GM18517 (cell line): ENCODE measurements around the gene TRIM7.

Experiments
- ATAC-seq: cut with Tn5 transposase; IDR thresholded peaks from one replicate; pipeline ENCODE4 v1.9.1; 2021; ENCODE audit warnings: mild to moderate bottlenecking, moderate library complexity; ENCODE audit not compliant: unreplicated experiment

Gene TRIM7

DNA sequence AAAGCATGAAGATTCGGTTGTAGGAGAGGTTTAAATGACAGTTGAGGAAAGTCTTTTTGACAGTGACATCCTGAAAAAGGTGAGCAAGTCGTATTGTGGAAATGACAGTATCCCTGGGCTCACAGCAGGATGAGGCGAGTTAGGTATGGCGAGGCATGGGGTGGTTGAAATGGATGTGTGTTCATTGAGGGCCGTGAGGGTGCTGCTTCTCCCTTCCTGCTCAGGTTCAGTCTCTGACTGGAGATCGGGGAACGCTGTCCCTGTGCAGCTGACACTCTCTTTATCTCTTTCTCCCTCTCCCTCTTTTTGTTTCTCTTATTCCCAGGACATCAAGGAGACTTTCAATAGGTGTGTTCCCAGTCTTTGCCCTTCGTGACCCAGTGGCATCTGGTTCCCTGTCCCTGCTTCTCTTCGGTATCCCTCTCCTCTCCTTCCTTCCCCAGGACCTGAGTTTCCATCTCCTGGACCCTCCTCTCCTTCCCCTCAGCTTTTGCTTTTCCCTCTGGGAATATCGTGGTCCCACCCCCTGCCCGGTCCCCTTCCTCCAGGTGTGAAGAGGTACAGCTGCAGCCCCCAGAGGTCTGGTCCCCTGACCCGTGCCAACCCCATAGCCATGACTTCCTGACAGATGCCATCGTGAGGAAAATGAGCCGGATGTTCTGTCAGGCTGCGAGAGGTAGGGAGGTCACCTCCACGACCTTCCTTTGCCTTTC is 28.2 kb upstream of the TRIM7 start:
- ATAC-seq: no peak

DNA sequence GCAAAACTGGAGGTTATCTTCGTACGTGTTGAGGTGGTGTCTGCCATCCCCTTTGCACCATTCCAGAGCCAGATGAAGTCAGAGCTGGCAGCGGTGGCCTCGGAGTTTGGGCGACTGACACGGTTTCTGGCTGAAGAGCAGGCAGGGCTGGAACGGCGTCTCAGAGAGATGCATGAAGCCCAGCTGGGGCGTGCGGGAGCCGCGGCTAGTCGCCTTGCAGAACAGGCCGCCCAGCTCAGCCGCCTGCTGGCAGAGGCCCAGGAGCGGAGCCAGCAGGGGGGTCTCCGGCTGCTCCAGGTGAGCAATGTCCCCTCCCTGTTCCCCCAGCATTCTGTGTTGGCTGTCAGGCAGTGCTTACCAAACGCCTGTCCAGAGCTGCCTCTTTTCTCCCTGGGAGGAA is 27.6 kb upstream of the TRIM7 start:
- ATAC-seq: no peak

- no peak for ATAC-seq
Measured at GRCh38 chr5:181231432-181231831, 26.4 kb upstream of the TRIM7 start.

- ATAC-seq: no peak
Measured at GRCh38 chr5:181230551-181230950, 25.6 kb upstream of the TRIM7 start.

- no peak for ATAC-seq
Measured at GRCh38 chr5:181229996-181230395, 25.0 kb upstream of the TRIM7 start.

- ATAC-seq: no peak
Measured at GRCh38 chr5:181224390-181225229, 19.6 kb upstream of the TRIM7 start.

DNA sequence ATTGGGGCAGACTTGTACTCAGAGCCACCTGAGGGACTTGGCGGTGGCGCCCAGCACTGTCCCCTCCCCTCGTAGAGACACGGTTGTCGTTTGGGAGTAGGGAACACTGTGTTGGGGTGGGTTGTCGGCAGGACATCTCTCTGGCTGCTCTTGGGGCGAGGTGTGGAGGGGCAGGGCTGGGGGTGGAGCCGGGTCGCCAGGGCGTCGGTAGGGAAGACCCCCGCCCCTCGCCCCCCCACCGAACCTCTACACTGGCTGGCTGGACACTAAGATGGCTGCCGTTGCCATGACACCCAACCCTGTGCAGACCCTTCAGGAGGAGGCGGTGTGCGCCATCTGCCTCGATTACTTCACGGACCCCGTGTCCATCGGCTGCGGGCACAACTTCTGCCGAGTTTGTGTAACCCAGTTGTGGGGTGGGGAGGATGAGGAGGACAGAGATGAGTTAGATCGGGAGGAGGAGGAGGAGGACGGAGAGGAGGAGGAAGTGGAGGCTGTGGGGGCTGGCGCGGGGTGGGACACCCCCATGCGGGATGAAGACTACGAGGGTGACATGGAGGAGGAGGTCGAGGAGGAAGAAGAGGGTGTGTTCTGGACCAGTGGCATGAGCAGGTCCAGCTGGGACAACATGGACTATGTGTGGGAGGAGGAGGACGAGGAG is 18.9 kb upstream of the TRIM7 start:
- ATAC-seq: no peak

DNA sequence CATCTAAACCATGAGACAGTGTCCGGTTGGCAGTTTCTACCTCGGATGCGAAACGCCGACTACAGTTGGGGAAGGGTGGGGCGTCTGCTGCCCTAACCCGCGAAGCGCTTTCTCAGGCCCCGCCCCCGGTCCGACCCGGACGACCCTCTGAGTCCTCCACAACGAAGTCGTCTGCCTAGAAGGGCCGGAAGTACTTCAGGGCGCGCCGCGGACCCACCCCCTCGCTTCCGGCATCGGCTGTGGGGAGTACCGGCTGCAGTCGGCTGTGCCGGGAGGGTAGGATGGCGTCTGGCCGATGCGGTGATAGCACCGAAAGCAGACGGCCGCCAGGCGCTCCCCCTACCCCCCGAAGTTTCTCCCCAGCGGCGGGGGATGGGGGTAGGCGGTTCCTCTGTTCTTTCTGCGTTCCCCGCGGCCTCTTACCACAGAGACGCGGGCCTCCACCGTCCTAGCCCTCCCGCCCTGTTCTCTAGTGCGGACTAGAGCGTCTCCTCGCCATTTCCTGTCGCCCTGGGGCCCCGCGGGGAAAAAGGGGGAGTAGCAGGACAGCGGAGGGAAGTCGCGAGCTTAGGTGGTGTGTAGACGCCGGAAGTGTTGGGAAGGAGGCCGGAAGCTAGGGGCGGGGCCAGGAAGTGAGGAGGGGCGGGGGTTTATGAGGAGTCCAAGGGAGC is 18.2 kb upstream of the TRIM7 start, which contains the start of gene TRIM41:
Gene TRIM41, plus strand, starts transcription at position 224 of the 671 bp plus-strand sequence. CDS start 719 bp downstream, outside the sequence.
- peak; percentile 54 for ATAC-seq

DNA sequence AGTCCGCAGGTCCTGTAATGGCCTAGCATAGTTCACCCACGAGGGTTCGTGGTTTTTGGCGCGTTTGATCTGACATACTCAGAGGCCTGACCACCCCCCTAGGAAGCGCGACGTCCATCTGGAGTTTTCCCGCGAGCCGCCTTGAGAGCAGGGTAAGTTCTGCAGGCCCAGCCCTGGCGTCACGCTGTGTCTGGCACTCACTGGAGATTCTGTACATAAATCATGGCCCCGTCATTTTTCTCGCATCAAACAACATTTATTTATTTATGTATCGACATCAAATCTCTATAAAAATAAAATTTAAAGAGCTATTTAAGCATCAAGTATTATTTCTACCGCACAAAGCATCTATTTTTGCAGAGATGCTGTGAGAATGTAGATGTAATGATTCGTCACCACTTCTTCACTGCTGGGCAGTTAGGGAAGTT is 17.6 kb upstream of the TRIM7 start:
- ATAC-seq: peak; percentile 2

GRCh38 chr5:181221792-181222629 is 17.0 kb upstream of the TRIM7 start:
- ATAC-seq: peak; percentile 32

GRCh38 chr5:181221105-181221791 is 16.3 kb upstream of the TRIM7 start:
- ATAC-seq: no peak

DNA sequence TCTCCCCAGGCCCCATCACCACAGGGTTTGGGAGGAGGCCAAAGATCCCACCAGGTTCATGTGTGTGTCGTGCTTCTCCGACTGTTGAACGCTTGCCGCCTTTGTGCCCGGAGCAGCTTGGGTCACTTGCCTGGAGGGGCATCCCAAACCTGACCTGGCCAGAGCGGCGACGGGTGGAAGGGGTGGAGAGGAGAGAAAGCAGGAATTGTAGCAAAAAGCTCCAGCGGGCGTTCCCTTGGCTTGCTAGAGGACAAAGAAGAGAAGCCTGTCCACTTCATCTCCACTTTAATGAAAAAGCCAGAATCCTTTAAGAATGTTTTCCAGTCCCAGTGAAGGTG is 15.2 kb upstream of the TRIM7 start:
- ATAC-seq: no peak

- no peak for ATAC-seq
Measured at GRCh38 chr5:181219262-181220177, 14.5 kb upstream of the TRIM7 start.

- no peak for ATAC-seq
Measured at GRCh38 chr5:181218795-181219124, 13.8 kb upstream of the TRIM7 start.

GRCh38 chr5:181217803-181218062 is 12.7 kb upstream of the TRIM7 start:
- peak; percentile 7 for ATAC-seq

DNA sequence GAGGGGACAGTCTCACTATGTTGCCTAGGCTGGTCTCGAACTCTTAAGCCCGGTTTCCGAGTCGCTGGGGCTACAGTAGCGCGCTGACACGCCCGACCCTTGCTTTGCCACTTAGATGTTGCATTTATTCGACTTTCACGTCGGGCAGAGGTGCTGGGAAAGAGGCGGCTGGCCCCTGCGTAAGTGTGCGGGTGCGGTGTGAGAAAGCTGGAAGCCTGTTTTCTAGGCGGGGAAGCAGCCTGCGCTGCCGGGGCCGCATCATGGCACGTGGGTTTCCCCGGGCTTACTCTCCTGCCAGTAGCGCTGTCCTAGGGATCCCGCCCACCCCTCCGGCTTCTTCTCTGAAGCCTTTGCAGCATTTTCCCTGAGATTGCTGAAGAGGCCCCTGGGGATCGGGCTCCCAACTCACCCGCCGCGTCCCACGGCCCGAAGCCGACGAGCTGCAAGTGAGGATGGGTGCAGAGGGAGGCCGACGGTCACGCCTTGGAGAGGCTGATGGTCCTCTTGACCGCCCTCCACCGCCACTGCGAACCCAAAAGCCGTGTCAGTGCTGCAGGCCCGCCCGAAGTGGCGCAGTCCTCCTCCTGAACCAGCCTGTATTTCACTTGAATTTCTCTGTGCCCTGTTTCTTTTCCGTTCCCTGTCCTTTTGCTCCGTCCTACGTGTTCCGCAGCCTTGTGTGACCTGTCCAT is 12.3 kb upstream of the TRIM7 start:
- peak; percentile 21 for ATAC-seq

DNA sequence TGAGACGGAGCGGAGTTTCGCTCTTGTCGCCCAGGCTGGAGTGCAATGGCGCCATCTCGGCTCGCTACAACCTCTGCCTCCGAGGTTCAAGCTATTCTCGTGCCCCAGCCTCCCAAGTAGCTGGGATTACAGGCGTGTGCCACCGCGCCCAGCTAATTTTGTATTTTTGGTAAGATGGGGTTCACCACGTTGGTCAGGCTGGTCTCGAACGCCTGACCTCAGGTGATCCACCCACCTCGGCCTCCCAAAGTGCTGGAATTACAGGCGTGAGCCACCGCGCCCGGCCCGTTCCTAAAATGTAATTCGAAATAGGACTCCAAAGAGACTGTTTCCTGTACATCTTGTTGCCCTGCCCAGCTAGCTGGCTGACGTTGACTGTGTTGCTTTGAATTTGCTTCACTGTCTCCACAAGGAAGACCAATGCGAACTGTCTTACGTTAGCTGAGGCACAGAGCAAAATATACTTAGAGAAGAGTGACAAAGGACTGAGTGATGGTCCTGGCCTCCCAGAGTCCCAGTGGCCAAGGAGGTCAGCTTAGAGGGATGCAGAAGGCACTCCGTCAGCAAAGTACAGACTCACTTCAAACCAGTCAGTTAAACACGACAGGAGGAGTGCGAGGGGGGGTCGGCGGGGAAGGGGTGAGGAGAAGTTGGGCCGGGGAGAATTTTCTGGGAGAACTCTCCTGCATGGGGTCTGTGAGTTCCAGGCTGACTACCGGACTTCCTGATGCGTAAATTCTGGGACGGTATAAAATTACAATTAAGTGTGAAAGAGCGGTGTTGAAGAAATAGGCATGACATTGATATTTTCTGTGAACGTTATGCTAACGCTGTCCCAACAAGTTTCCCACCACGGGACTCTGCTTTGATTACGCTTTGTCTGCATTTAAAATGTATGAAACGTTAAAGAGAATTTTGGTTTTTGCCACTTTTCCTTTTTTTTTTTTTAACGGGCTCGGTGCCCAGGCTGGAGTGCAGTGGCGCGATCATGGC is 11.3 kb upstream of the TRIM7 start:
- no peak for ATAC-seq
